Liver (tissue), 9 donors: Measurements from ENCODE around the gene SMIM5. TPM values are rescaled to one million over a fixed set of nuclear protein-coding genes. Genes with fewer than 3 reads are reported as not detected.

ENCODE experiments used
- DNase-seq: peaks from one replicate; pipeline ENCODE4 v3.0.0-alpha.2; 2017; ENCODE audit warnings: low spot score
- H3K27ac ChIP-seq, 2 donors: one replicate each; pipeline ENCODE4 v1.7.0; 2013; ENCODE audit warnings: inconsistent platforms in 2 of 2, low read length in 2 of 2, control low read depth in 1 of 2, low read depth in 1 of 2, mild to moderate bottlenecking in 1 of 2
- H3K27me3 ChIP-seq, 4 donors: one replicate each; pipeline versions ENCODE4 v1.6.1 to v1.7.0; 2013; ENCODE audit warnings: low read length in 3 of 4, inconsistent platforms in 1 of 4, mild to moderate bottlenecking in 1 of 4, moderate library complexity in 1 of 4; ENCODE audit not compliant: control insufficient read depth in 4 of 4, insufficient read depth in 4 of 4
- H3K36me3 ChIP-seq, 4 donors: one replicate each; pipeline versions ENCODE4 v1.6.1 to v1.7.0; 2013; ENCODE audit warnings: low read length in 3 of 4, mild to moderate bottlenecking in 3 of 4, low read depth in 1 of 4, moderate library complexity in 1 of 4; ENCODE audit not compliant: control insufficient read depth in 4 of 4, insufficient read depth in 3 of 4
- H3K4me1 ChIP-seq, 4 donors: one replicate each; pipeline versions ENCODE4 v1.6.1 to v1.7.0; 2013; ENCODE audit warnings: low read length in 3 of 4, mild to moderate bottlenecking in 3 of 4, moderate library complexity in 1 of 4; ENCODE audit not compliant: control insufficient read depth in 4 of 4, insufficient read depth in 4 of 4
- H3K4me3 ChIP-seq, 3 donors: one replicate each; pipeline versions ENCODE4 v1.6.1 to v1.7.0; 2013; ENCODE audit warnings: low read length in 3 of 3, control low read depth in 1 of 3, low read depth in 1 of 3, mild to moderate bottlenecking in 1 of 3
- H3K9ac ChIP-seq, 2 donors: one replicate each; pipeline ENCODE4 v1.7.0; 2013; ENCODE audit warnings: low read length in 2 of 2, mild to moderate bottlenecking in 2 of 2, moderate library complexity in 2 of 2, control low read depth in 1 of 2, low read depth in 1 of 2
- H3K9me3 ChIP-seq, 4 donors: one replicate each; pipeline versions ENCODE4 v1.6.1 to v1.7.0; 2013; ENCODE audit warnings: low read length in 3 of 4; ENCODE audit not compliant: control insufficient read depth in 4 of 4
- ATF3 ChIP-seq: IDR thresholded peaks from 2 replicates; pipeline ENCODE4 v1.6.1; 2016; ENCODE audit warnings: antibody characterized with exemption
- CTCF ChIP-seq: fragments of 150-350 bp; IDR thresholded peaks from 2 replicates; pipeline ENCODE4 v1.5.1; 2017; ENCODE audit warnings: improper control_type of control experiment, low read depth, low read length; ENCODE audit not compliant: missing input control
- EGR1 ChIP-seq, 2 donors: IDR thresholded peaks; 2 replicates each; pipeline ENCODE4 v1.6.1; 2016 to 2018; ENCODE audit warnings: antibody characterized with exemption in 2 of 2, low read depth in 2 of 2
- FOXA1 ChIP-seq: IDR thresholded peaks from 2 replicates; pipeline ENCODE4 v1.6.1; 2016; ENCODE audit warnings: antibody characterized with exemption
- FOXA2 ChIP-seq: IDR thresholded peaks from 2 replicates; pipeline ENCODE4 v1.6.1; 2016; ENCODE audit warnings: antibody characterized with exemption
- GABPA ChIP-seq, 2 donors: IDR thresholded peaks in 1 of 2; conservative IDR thresholded peaks in 1 of 2; 2 replicates each; pipeline ENCODE4 v1.6.1; 2016; ENCODE audit warnings: antibody characterized with exemption in 2 of 2, mild to moderate bottlenecking in 1 of 2, moderate library complexity in 1 of 2
- HNF4A ChIP-seq, 2 donors: conservative IDR thresholded peaks; 2 replicates each; pipeline ENCODE4 v1.6.1; 2016; ENCODE audit warnings: antibody characterized with exemption in 2 of 2, mild to moderate bottlenecking in 2 of 2
- HNF4G ChIP-seq: IDR thresholded peaks from 2 replicates; pipeline ENCODE4 v1.6.1; 2016; ENCODE audit warnings: antibody characterized with exemption
- JUND ChIP-seq, 2 donors: IDR thresholded peaks; 2 replicates each; pipeline ENCODE4 v1.6.1; 2016; ENCODE audit warnings: antibody characterized with exemption in 2 of 2
- MAX ChIP-seq: IDR thresholded peaks from 2 replicates; pipeline ENCODE4 v1.6.1; 2016; ENCODE audit warnings: antibody characterized with exemption
- NR2F2 ChIP-seq: IDR thresholded peaks from 2 replicates; pipeline ENCODE4 v1.6.1; 2016; ENCODE audit warnings: antibody characterized with exemption
- RAD21 ChIP-seq, 2 donors: IDR thresholded peaks; 2 replicates each; pipeline ENCODE4 v1.6.1; 2016; ENCODE audit warnings: antibody characterized with exemption in 2 of 2, mild to moderate bottlenecking in 2 of 2
- REST ChIP-seq: IDR thresholded peaks from 2 replicates; pipeline ENCODE4 v1.6.1; 2016; ENCODE audit warnings: antibody characterized with exemption, mild to moderate bottlenecking
- RXRA ChIP-seq, 2 donors: IDR thresholded peaks; 2 replicates each; pipeline ENCODE4 v1.6.1; 2017 to 2018; ENCODE audit warnings: antibody characterized with exemption in 2 of 2, mild to moderate bottlenecking in 1 of 2
- SP1 ChIP-seq: IDR thresholded peaks from 2 replicates; pipeline ENCODE4 v1.6.1; 2018; ENCODE audit warnings: antibody characterized with exemption, mild to moderate bottlenecking
- TAF1 ChIP-seq: conservative IDR thresholded peaks from 2 replicates; pipeline ENCODE4 v1.6.1; 2016; ENCODE audit warnings: antibody characterized with exemption, mild to moderate bottlenecking
- YY1 ChIP-seq: IDR thresholded peaks from 2 replicates; pipeline ENCODE4 v1.6.1; 2016; ENCODE audit warnings: antibody characterized with exemption, mild to moderate bottlenecking
- ZBTB33 ChIP-seq: IDR thresholded peaks from 2 replicates; pipeline ENCODE4 v1.6.1; 2016; ENCODE audit warnings: antibody characterized with exemption
- WGBS: extraction: QIAGEN DNeasy Blood & Tissue Kit; methylation state at CpG from one replicate; pipeline ENCODE4 v1.1.7; 2013; 5-methylcytosine and 5-hydroxymethylcytosine counted together
- polyA plus RNA-seq, 2 donors: library from polyadenylated mRNA; stranded (reverse) in 1 of 2; unstranded in 1 of 2; fragments of 200-250 nt in 1 of 2; fragments of >200 nt in 1 of 2; fragmentation: Nextera tagmentation in 1 of 2; extraction: Ambion mirVana in 1 of 2; gene quantifications; one replicate each; pipeline versions ENCODE4 v1.2.1 to v1.2.3, GENCODE V29; 2013 to 2015
- total RNA-seq, 2 donors: library from RNA; depleted of rRNA; stranded (reverse); fragments of >200 nt; gene quantifications; one replicate each; pipeline ENCODE4 v1.2.3, GENCODE V29; 2014
- donor health status: healthy.
- donor health status: healthy.
- donor health status: healthy.
- donor health status: healthy.
- donor health status: healthy.

Gene SMIM5
- total and polyA plus RNA-seq, 4 donors, result 0.10 to 54.9 (median 0.18) TPM

- H3K4me3 ChIP-seq, result no peak overlapping the region
- H3K4me1 ChIP-seq, result no peaks in the 10 kb centered on the region
- no peak for DNase-seq
- no peaks in the 10 kb centered on the region for H3K27me3 ChIP-seq
- no peak overlapping the region for H3K27ac ChIP-seq
- TF ChIP-seq YY1 (no peak), FOXA1 (no peak), HNF4A (conservative IDR thresholded peaks at IDR 0.05) (no peak), HNF4G (no peak), TAF1 (no peak), RXRA (IDR thresholded peaks at IDR 0.05) (no peak), CTCF (no peak), JUND (IDR thresholded peaks at IDR 0.05) (no peak), SP1 (no peak), ATF3 (no peak), NR2F2 (no peak), FOXA2 (no peak), EGR1 (IDR thresholded peaks at IDR 0.05; ENCODE audit: low read depth in 2 of 2) (no peak), ZBTB33 (no peak), GABPA (IDR thresholded peaks at IDR 0.05 in 1 of 2, conservative IDR thresholded peaks at IDR 0.05 in 1 of 2) (no peak), MAX (no peak), REST (no peak), RAD21 (IDR thresholded peaks at IDR 0.05) (no peak)
- peaks cover 0 to 42% (median 6%) of the 10 kb centered on the region in 4 donors for H3K36me3 ChIP-seq
- WGBS, result 94% methylated on average over 10 of the region's 10 CpGs
- no peaks in the 10 kb centered on the region for H3K9me3 ChIP-seq
- no peak overlapping the region for H3K9ac ChIP-seq
These were observed 6.1 kb upstream of the SMIM5 start for GRCh38 chr17:75627094-75627493.
